ENCODE measurements around the gene NUBP2. TPM values are rescaled to one million over a fixed set of nuclear protein-coding genes. Genes with fewer than 3 reads are reported as not detected.

The NUBP2 gene
- total RNA-seq, 1 donor from 2014 or later: 35.1 TPM

DNA sequence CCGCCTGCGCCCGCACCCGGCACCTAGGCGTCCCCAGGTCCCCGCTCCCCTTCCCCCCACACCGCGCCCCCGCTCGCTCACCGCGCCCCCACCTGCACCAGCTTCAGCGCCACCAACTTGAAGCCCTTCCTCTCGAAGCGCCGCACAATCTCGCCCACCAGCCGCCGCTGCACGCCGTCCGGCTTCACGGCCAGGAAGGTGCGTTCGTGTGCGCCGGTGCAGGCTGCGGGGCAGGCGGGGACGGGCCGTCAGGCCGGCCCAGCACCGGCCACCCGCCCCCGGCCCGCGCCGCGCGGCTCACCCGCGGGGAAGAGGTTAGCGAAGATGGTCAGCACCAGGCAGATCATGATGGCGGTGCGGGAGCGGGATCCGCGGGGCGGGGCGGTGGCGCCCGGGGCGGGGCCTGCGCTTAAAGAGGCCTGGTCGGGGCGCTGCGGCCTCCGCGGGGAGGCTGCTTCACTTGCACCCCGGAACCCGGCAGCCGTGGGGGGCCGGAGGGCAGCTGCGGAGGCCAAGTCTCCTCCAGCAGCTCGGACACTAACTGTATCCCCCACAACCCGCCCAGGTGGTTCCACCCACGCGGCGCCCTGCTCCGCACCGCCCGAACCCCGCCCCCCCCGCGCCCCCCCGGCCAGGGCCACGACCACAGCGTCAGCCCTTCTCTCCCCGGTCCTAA, 11.4 kb upstream of the NUBP2 start, which contains the start of gene NME3:
NME3 (minus strand) TSS at position 356 of the 676 bp plus-strand sequence; CDS start at position 347, 9 bp downstream.
- peak; percentile 94 for DNase-seq (ENCODE audit: low spot score)

DNA sequence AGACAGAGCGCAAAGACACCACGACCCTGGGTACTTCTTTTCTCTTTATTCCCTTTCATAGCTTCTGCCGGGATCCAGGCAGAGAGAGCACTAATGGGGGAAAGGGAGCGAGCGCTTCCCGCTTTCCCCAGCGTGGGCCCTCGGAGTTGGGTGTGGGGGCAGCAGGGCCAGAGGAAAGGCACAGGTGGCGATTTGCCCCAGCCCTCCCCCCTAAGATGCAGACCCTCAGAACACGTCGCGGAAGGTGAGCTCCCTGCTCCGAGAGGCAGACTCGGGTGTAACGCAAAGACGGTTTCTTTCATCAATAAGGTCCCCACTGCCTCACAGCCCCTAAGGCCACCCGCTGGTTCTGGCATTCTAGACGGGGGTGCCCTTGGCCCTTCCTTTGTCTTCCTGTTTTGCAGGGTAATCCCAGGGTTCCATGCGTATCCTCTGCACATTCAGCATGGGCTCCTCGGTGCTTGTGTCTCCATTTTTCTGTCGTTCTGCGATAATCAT, 10.8 kb upstream of the NUBP2 start:
- no peak for DNase-seq (ENCODE audit: low spot score)

DNA sequence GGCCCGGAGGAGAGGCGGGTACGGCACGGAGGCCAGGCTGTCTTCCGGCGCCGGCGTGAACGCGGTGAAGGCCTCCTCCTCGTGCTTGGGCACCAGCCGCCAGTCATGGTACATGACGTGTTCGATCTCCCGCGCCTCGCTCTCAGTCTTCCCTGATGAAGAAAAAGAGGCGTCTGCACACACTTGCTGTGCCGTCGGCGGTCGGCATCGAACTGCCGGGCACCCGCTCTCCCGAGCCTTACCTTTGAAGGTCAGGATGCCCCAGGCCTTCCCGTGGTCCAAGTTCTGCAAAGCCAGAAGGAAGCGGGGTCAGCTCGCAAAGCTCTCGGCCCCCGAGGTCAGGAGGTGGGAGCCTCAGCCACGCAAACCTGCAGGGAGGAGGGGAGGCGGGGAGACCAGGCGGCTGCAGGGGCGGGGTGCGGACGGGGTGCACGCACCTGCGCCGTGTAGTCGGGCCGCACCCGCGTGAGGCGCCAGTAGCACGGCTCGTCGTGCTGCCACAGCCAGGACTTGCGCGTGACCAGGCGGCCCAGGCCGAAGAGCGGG, 10.3 kb upstream of the NUBP2 start, which contains the start of gene EME2:
EME2 (plus strand) TSS at position 449 of the 546 bp plus-strand sequence. CDS start 418 bp downstream, outside the sequence.
- DNase-seq (ENCODE audit: low spot score): no peak

DNA sequence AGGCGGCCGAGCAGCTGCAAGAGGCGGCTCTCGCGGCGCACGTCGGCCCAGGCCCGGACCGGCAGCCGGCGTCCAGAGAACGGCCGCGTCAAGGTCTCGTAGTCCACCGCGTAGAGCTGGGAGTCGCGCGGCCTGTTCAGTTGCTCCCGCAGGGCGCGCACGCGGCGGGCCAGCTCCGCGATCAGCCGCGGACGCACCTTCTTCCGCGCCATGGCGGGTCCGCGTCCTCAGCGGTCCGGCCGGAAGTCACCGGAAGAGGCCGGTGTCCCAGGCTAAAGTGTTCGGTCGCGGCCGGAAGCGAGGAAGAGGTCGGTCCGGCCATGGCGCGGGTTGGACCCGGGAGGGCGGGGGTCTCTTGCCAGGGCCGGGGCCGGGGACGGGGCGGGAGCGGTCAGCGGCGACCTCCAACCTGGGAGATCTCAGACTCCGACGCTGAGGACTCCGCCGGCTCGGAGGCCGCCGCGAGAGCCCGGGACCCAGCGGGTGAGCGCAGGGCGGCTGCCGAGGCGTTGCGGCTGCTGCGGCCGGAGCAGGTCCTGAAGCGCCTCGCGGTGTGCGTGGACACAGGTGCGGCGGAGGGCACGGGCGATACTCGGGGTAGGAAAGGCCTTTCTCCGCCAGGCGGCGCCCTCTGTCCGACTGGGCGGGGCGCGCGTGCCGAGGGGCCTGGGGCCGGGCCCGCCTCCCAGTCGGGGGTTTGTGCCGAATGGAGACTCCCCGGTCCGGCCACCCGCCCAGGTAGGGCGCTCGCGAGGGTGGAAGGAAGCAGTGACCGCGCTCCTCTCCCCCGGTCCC, 9.7 kb upstream of the NUBP2 start, which contains the start of gene MRPS34:
MRPS34 (minus strand) TSS at position 227 of the 795 bp plus-strand sequence; CDS start at position 212, 15 bp downstream.
- DNase-seq (ENCODE audit: low spot score): peak; percentile 96

DNA sequence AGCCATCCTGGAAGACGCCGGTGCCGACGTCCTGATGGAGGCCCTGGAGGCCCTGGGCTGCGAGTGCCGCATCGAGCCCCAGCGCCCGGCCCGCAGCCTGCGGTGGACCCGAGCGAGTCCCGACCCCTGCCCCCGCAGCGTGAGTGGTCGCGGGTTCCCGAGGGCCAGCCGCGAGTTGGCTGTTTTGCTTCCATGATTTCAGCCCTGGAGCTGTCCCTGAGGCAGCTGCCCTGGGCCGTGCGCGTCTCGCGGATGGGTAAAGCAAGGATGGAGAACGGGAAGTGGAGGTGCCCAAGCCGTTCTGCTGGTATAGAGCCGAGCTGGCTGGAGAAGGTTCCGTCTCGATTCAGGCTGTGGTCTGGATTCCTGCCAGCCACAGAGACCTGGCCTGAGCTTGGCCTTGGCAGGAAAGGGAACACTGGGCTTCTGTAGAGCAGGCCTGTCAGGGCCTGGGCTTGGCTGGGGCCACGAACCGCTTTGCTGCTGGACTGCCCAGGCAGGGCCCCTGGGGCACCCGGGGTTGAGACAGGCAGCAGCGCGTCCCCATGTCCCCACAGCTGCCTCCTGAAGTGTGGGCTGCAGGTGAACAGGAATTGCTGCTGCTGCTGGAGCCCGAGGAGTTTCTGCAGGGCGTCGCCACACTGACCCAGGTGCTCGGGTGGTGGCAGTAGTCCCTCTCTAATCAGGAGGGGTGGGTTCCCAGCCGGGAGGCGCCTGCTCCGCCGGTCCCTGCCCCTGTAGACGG, 8.9 kb upstream of the NUBP2 start:
- DNase-seq (ENCODE audit: low spot score): no peak

DNA sequence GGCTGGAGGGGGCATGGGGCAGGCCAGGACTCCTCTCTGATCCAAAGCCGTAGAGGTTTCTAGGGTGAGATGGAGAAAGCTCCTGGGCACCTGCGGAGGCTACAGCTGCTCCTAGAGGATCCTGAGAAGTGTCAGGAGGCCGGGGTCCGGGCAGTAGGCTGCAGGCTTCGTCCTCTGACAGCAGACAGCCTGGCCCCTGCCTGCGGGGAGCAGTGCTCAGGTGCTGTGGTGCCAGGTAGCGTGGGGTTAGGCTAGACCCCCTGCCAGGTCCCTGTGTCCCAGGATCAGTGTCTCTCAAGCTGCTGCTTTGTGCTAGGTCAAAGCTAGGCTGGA, 8.3 kb upstream of the NUBP2 start:
- no peak for DNase-seq (ENCODE audit: low spot score)

DNA sequence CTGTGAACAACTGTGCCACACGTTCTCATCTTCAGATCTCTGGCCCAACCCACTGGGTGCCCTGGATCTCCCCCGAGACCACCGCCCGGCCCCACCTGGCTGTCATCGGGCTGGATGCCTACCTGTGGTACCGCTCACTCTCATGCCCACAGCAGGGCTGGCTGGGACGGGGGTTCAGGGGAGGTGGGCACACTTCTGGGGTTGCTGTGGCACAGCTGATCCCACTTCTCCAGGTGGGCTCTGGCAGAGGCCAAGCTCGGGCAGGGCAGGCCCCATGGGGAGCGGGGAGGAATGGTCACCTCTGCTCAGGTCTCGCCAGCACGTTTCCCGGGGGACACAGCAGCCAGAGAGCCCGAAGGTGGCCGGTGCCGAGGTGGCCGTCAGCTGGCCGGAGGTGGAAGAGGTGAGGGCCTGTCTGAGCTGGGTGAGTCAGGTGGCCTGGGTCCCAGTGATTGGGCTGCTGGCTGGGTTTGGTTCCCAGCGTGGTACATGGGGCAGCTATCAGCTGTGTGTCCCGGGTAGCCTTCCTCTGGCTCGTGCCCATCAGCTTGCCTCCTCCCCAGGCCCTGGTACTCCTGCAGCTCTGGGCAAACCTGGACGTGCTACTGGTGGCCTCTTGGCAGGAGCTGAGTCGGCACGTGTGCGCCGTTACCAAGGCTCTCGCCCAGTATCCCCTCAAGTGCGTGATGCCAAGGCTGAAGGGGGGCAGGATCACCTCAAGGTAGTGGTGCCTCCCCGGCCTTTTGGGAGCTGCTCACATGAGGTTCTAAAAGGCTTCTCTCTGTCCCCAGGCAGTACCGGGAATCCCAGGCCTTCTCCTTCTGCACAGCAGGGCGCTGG, 7.5 kb upstream of the NUBP2 start:
- no peak for DNase-seq (ENCODE audit: low spot score)

DNA sequence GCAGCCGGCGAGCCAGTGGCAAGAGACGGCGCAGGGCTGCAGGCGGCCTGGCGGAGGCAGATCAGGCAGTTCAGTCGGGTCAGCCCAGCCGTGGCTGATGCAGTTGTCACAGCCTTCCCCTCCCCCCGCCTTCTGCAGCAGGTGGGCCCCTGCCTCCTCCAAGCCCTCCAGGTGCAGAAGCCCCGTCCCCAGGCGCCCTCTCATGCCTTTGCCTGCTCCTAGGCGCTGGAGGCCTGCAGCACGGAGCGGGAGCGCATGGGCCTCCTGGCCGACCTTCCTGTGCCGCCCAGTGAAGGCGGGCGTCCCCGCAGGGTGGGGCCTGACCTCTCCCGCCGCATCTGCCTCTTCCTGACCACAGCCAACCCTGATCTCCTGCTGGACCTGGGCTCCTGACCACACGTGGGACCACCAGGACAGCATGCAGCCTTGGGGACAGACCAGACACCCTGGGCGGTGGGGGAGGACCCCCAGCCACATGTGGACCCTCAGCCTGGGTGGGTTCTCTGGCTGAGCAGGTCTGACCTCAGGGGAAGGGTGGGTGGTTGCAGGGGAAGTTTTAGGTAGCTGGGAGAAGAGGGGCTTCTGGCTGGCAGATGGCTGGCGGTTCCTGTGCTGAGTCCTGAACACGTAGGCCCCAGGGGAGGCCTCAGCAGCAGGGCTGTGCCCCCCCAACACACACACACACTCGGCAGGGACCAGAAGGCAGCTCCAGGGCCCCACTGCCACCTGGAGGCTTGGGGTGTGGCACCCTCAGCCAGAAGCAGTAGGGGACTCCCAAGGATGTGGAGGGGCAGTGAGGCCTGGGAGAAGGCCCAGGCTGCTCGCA, 6.7 kb upstream of the NUBP2 start:
- DNase-seq (ENCODE audit: low spot score): no peak

DNA sequence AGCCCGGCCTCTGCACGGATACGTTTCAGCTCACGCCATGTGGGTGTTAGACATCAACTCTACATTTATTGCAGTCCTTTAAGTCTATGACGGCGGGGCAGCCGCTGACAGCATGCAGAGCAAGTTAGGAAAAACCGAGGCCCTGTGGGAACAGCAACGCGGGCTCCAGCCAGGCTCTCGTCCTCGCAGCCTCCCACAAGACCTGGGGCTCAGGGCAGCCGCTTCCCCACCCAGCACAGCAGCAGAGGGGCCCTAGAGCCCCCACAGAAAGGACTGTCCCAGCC, 6.1 kb upstream of the NUBP2 start:
- DNase-seq (ENCODE audit: low spot score): no peak

DNA sequence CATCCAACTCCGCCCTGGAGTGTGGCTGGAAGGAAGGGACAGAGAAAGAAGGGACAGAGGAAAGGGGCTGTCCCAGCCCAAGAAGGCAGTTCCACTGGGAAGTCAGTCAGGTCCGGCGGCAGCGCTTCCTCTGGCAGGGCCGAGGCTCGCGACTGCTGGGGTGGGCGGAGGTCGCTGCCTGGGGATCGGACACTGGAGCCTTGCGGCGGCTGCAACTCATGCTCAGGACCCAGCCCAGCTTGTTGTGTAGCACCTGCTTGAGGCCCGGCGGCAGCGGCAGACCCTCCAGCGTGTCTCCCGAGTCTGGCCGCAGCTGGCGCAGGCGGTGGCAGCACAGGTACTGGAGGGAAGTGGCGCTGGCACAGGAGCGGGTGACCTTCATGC, 5.8 kb upstream of the NUBP2 start:
- DNase-seq (ENCODE audit: low spot score): no peak

DNA sequence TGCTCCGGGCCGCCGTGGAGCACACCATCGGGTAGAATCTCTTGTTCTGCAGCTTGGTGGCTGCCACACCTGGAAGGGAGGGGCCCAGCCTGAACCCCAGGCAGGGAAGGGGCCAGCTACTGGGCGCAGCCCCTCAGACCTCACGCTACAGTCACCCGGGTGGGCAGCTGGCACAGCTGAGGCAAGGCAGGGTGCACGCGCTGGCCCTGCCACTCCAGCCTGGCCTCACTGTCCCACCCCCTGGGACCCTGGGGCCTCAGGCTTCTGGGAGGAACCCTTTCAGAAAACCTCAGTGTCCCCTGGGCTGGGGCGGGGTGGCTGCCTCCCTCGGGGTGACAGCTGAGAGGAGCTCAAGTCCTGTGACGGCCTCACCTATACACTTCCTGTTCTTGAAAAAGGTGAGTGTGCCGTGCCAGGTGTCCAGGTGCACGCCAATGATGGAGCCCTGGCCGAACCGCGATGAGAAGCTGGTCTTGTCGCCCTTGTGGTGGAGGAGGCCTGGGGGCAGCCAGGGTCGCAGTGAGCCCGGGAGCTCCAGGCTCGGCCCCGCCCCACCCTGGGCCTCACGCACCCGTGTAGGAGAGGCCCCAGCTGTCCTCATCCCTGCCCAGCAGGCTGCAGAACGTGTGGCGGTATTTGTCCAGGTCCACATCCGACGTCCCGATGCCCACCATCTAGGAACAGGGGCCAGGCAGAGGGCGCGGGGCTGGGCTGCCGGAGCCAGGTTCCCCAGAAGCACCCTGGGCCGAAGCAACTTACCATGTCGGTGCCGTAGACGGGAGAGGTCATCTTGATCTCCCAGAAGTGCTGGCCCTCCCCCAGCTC, 5.2 kb upstream of the NUBP2 start:
- no peak for DNase-seq (ENCODE audit: low spot score)

DNA sequence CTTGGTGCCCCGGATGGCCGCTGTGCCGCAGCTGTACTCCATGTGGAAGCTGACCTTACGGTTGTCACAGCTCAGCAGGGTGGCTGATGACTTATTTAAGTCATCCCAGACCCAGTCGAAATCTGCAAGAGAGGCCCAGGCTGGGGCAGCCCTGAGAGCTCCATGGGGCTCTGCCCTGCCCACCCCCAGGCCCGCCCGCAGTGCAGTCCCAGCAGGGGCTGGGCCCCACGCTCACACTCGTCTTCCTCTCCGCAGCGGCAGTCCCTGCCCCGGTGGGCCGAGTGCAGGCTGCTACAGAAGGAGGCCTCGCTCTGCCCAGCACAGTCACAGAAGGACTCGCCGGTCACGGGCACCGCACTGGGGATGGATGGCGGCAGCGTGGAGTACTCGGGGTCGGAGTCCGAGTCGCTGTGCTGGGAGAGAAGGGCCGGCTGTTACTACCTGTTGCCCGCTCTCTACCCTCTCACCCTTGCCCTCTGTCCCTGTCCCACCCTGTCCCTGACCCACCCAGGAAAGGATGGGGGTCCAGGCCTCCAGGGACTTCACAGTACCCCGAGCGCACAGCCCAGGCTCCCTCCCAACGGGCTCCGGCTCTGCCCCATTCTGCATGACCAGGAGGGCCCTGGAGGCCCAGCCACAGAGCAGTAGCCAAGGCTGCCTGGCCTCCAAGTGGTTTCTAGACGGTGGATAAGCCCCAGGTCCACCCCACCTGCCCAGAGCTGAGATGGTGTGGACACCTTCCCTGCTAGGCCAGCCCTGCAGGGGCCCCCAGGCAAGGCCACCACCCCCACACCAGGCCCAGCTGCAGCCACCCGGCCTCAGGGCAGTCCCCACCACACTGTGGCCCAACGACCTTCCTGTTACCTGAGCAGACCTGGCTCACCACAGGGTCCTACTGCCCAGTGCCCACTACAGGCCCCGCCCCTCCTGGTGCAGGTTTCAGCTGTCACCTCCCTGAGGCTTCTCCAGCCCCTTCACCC, 4.3 kb upstream of the NUBP2 start:
- no peak for DNase-seq (ENCODE audit: low spot score)

DNA sequence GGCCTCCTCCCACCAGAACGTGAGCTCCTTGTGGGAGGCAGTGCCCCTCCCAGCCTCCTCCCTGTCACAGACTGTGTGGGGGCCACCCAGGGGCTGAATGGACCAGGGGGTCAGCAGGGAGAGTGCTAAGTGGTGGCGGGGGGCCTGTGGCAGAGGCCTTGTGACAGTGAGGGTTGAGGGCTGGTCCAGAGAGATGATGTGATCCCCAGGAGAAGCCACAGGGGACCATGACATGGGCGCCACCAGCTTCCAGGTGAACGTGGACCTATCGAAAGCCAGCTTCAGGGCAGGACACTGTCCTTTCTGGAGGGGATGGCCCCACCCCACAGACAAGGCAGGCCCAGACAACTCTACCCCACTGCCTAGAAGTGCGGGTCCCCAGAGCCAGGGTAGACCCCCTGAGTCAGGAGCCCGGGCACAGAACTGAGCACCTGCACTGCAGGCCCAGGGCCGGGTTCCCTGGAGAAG, 3.5 kb upstream of the NUBP2 start:
- no peak for DNase-seq (ENCODE audit: low spot score)

DNA sequence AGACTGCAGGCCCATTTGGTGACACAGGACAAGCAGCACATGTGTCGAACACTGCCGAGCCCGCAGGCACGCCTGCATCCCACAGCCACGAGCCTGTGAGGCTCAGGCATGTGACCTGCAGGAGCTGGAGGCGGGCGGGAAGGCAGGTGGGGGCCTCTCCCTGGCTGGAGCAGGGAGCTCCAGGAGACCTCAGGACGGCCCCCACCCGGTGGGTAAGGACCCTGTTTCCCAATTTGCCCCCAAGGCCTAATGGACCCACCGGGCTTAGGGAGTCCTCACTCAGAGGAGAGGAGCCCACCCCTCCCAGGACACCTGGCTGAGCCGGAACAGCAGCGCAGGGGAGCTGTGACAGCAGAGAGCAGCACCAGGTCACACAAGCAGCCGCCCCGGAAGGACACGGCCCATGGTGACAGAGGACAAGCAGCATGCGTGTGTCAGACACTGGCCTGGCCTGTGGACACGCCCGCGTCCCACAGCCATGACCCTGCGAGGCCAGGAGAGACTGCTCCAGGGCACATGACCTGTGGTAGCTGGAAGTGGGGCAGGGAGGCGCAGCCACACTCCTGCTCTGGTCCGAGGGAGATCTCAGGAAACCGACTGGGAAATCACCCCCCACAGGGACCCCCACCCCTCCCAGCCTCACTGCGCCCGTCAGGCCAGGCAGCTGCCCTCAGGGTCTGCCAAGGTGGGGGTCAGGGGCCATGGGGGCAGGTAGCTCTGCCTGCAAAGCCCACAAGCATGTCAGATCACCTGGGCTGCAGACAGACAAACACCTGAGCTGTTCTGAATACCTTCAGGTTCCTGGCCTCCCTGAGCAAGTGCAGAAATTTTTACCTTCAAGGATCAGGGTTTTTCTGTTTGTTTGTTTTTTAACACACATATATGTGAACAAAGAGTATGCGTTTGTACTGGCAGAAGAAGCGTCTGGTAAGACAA, 2.8 kb upstream of the NUBP2 start:
- no peak for DNase-seq (ENCODE audit: low spot score)

DNA sequence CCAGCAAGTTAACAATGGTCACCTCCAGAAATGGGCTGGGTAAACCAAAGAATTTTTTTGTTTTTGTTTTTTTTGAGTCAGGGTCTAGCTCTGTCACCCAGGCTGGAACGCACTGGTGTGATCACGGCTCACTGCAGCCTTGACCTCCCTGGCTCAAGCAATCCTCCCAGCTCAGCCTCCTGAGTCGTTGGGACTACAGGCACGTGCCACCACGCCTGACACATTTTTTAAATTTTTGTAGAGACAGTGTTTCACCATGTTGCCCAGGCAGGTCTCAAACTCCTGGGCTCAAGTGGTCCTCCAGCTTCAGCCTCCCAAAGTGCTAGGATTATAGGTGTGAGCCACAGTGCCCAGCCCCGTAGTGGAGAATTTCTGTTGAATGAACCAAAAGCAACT, 2.1 kb upstream of the NUBP2 start:
- no peak for DNase-seq (ENCODE audit: low spot score)

DNA sequence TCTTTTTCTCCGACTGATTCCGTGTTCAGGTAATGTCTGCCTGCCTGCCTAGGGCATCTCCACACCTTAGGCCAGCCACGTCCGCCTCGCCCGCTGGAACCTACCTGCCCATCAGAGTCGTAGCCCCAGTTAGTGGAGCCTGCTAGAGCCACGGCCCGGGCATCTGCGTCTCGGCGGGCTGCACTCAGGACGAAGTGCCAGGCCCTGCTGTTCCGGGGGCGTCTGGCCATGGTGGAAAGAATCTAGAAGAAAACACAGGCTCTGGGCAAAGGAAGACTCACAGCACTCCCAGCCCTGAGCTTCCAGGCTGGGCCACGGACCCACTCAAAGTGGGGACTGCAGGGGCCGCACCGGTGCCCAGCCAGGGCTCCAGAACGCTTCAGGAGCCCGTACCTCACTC, 1.5 kb upstream of the NUBP2 start:
- DNase-seq (ENCODE audit: low spot score): no peak
